ENCODE data around the gene DGKZ.

- TF ChIP-seq CTCF (IDR thresholded peaks at IDR 0.05) (no peak), POLR2A (IDR thresholded peaks at IDR 0.05) (no peak)
Measured at GRCh38 chr11:46334211-46334610, 13.1 kb upstream of the DGKZ start.

Data from lower leg skin (tissue), 3 donors.